ENCODE results near the gene HSH2D.

HSH2D gene

DNA sequence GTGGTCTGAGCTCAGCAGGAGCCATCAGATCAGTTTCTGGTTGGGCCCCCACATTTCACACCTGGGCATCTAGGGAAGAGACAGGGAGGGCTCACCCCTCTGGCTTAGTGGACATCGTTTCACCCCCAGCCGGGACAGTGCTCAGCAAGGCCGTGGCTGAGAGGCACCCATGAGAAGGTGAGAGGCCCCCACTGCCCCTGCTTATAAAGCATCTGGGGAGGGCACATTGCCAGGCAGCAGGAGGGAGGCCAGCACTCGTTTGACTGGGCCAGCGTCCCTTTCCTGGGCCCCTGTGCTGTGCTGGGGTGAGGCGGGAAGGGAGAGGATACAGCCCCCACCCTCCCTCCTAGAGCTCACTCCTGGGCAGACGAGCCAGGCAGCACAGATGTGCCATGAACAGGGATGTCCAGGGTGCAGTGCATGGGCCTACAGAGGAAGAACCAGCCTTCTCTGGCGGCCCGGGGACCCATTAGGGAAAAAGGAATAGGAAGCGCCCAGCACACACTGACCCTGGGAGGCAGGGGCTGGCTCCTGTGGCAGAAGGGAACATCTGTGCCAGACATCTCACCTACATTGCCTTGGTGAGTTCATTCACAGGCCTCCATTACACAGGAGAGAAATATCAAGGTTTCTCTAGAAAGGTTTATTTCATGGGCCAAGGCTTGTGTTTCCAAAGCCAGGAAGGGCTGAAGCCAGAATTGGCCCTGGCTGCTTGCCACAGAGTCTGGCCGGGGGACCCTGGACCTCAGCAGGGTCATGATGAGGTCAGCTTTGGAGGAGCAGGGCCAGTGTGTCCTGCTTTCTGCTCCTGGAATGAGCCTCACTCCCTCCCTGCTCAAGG is 61.9 kb downstream of the HSH2D start:
- no peak overlapping the region for H3K27ac ChIP-seq (ENCODE audit: low read depth, low read length)
- no peak overlapping the region for H3K9ac ChIP-seq (ENCODE audit: low read length)
- peaks cover 44% of the 10 kb centered on the region for H3K36me3 ChIP-seq (ENCODE audit: control insufficient read depth, insufficient read depth, low read length)
- H3K4me3 ChIP-seq (ENCODE audit: low read length) = no peak overlapping the region
- no peaks in the 10 kb centered on the region for H3K27me3 ChIP-seq (ENCODE audit: control insufficient read depth, insufficient read depth, low read length)
- no peaks in the 10 kb centered on the region for H3K4me1 ChIP-seq (ENCODE audit: control insufficient read depth, insufficient read depth, low read length)

DNA sequence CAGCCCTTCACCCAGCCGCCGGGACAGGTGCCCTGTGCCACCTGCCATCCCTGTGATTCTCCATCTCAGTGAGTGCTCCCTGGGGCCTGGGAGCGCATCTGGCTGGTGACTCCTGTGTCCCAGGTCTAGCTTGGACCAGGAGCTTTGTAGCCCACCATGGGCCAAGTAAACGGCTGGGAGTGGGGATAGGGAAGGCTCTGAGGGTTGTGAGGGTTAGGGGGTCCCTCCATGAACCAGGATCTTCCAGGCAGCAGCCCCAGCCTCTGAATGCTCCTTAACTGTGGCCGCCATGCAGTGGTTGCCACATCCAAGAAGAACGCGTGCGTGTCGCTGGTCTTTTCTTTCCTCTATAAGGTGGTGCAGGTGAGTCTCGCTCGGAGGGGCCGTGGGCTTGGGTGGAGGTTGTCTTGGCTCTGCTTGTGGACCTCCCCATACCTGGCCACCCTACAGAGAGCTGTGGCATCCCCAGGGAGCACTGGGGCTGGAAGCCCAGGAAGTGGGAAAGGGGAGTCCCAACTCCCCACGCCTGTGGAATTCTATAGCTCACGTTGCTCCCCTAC is 62.6 kb downstream of the HSH2D start:
- no peak overlapping the region for H3K9ac ChIP-seq (ENCODE audit: low read length)
- no peaks in the 10 kb centered on the region for H3K4me1 ChIP-seq (ENCODE audit: control insufficient read depth, insufficient read depth, low read length)
- no peak overlapping the region for H3K27ac ChIP-seq (ENCODE audit: low read depth, low read length)
- H3K27me3 ChIP-seq (ENCODE audit: control insufficient read depth, insufficient read depth, low read length) = no peaks in the 10 kb centered on the region
- no peak overlapping the region for H3K4me3 ChIP-seq (ENCODE audit: low read length)
- H3K36me3 ChIP-seq (ENCODE audit: control insufficient read depth, insufficient read depth, low read length) = peaks cover 44% of the 10 kb centered on the region

DNA sequence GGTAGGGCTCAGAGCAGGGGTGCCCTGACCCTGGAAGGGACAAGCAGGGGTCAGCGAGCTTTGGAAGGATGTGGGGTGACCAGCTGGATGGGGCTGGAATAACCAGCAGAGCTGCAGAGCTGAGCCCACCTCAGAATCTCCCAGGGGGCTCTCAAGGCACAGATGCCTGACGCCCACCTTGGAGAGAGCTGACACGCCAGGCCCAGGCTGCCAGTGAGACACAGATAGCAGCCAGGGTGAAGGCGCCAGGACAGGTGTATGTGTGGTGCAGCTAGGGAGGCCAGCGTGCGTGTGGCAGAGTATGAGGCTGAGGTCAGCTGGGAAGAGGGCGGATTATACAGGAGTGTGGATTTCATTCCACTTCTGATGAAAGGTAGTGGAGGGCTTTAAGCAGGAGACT is 63.2 kb downstream of the HSH2D start:
- H3K27ac ChIP-seq (ENCODE audit: low read depth, low read length) = no peak overlapping the region
- no peaks in the 10 kb centered on the region for H3K4me1 ChIP-seq (ENCODE audit: control insufficient read depth, insufficient read depth, low read length)
- no peaks in the 10 kb centered on the region for H3K27me3 ChIP-seq (ENCODE audit: control insufficient read depth, insufficient read depth, low read length)
- no peak overlapping the region for H3K4me3 ChIP-seq (ENCODE audit: low read length)
- peaks cover 44% of the 10 kb centered on the region for H3K36me3 ChIP-seq (ENCODE audit: control insufficient read depth, insufficient read depth, low read length)
- no peak overlapping the region for H3K9ac ChIP-seq (ENCODE audit: low read length)

DNA sequence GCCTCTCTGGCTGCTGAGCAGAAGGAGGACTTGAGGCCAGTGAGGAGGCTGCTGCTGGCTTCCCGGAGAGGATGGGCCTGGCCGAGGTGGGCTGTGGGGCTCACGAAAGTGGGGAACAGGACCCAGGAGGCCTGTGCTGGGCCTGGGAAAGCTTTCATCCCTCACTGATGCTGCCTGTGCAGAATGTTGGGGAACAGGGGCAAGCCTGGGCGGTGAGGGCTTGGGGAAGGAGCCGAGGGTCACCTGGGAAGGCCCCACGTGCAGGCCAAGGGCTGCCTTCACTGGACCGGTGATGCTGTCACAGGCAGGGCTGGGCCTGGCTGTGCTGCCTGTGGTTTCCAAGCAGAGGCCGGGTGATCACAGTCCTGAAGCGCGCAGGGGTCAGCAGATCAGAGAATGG is 63.6 kb downstream of the HSH2D start:
- Histone ChIP-seq H3K27me3 (ENCODE audit: control insufficient read depth, insufficient read depth, low read length) (no peaks in the 10 kb centered on the region), H3K4me1 (ENCODE audit: control insufficient read depth, insufficient read depth, low read length) (no peaks in the 10 kb centered on the region), H3K36me3 (ENCODE audit: control insufficient read depth, insufficient read depth, low read length) (peaks cover 44% of the 10 kb centered on the region), H3K27ac (ENCODE audit: low read depth, low read length) (no peak overlapping the region), H3K4me3 (ENCODE audit: low read length) (no peak overlapping the region), H3K9ac (ENCODE audit: low read length) (no peak overlapping the region)

DNA sequence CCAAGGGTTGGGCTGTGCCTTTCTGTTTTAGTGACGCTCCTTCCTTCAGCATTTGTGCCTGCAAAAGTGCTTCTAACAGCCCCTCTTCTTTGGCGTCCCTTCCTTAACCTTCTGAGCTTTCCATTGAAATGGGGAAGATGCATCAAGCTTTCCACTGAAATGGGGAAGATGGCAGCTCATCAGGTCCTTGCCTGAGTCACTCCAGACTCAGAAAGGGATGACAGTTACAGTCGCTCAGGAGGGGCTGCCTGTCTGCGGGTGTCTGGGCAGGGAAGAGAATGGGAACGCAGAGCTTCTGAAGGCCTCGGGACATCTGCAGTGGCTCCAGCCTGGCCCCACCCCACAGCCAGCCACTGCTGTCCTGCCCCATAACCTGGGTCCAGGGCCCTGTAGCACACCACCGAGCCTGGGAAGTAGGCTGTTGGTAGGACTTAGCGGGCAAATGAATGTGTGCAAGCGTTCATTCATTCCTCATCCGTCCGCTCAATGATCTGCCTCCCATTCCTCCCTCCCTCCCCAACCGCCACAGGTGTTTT is 64.1 kb downstream of the HSH2D start:
- Histone ChIP-seq H3K36me3 (ENCODE audit: control insufficient read depth, insufficient read depth, low read length) (peaks cover 40% of the 10 kb centered on the region), H3K27ac (ENCODE audit: low read depth, low read length) (no peak overlapping the region), H3K27me3 (ENCODE audit: control insufficient read depth, insufficient read depth, low read length) (no peaks in the 10 kb centered on the region), H3K4me1 (ENCODE audit: control insufficient read depth, insufficient read depth, low read length) (no peaks in the 10 kb centered on the region), H3K9ac (ENCODE audit: low read length) (no peak overlapping the region), H3K4me3 (ENCODE audit: low read length) (no peak overlapping the region)

Data from rectal smooth muscle tissue (tissue), 1 donor.